HCEC 1CT (cell line): Measurements from ENCODE around the gene CACNA2D4.

ENCODE experiments used
- DNase-seq: peaks from one replicate; pipeline ENCODE4 v3.0.0-alpha.2; 2017

Gene CACNA2D4

GRCh38 chr12:1763153-1763552, 155.3 kb downstream of the CACNA2D4 start:
- DNase-seq: no peak

- no peak for DNase-seq
Observed at GRCh38 chr12:1761857-1762256, 156.6 kb downstream of the CACNA2D4 start.

GRCh38 chr12:1760566-1761382, 157.7 kb downstream of the CACNA2D4 start:
- DNase-seq: peak; percentile 89

GRCh38 chr12:1758887-1759286, 159.6 kb downstream of the CACNA2D4 start:
- DNase-seq: peak; percentile 20

GRCh38 chr12:1758376-1758775, 160.1 kb downstream of the CACNA2D4 start:
- DNase-seq: no peak

GRCh38 chr12:1750300-1750699, 168.2 kb downstream of the CACNA2D4 start:
- DNase-seq: no peak

GRCh38 chr12:1749019-1749418, 169.4 kb downstream of the CACNA2D4 start:
- no peak for DNase-seq

- DNase-seq: no peak
Observed at GRCh38 chr12:1747609-1748008, 170.8 kb downstream of the CACNA2D4 start.

GRCh38 chr12:1744932-1745331, 173.5 kb downstream of the CACNA2D4 start:
- no peak for DNase-seq
